ENCODE data around the gene PRKRA. TPM values are rescaled to one million over a fixed set of nuclear protein-coding genes. Genes with fewer than 3 reads are reported as not detected.

PRKRA gene
- total and polyA plus RNA-seq, 9 of the 15 experiments (the other 6 are each of a cell fraction or from before 2014, with no cell fraction given), result 14.1 to 78.1 (median 52.3) TPM

GRCh38 chr2:178450774-178451525, at the start of gene PRKRA, which contains the start of gene PJVK (continued):
- peak; percentile 74 for TF ChIP-seq REST (IDR thresholded peaks at IDR 0.05; ENCODE audit: borderline replicate concordance)
- peak; percentile 79 for TF ChIP-seq REST (CRISPR knock-in tag; IDR thresholded peaks at IDR 0.05; ENCODE audit: low read depth)
- peak in 1 of 2 experiments; percentile 4; a peak in 1 of 4 replicates for TF ChIP-seq RCOR1 (IDR thresholded peaks at IDR 0.05; ENCODE audit: borderline replicate concordance in 1 of 2, low read depth in 2 of 2, low read length in 2 of 2)
- TF ChIP-seq ELF1 (tag; IDR thresholded peaks at IDR 0.05), result 0 out of 2 replicates have a peak, but pooled peaks have one; percentile 62
- TF ChIP-seq KHSRP (IDR thresholded peaks at IDR 0.05), result no peak
- TF ChIP-seq CREB3 (tag; conservative IDR thresholded peaks at IDR 0.05; ENCODE audit: low read depth), result no peak
- TF ChIP-seq MBD1 (CRISPR knock-in tag; IDR thresholded peaks at IDR 0.05), result no peak
- TF ChIP-seq GABPA (tag; conservative IDR thresholded peaks at IDR 0.05; ENCODE audit: low read depth), result peak; percentile 62; the same call in 1 of the 2 replicates
- peak; percentile 95 for TF ChIP-seq HNRNPL (IDR thresholded peaks at IDR 0.05; ENCODE audit: low read depth, low read length)

Data from K562 (cell line).